ENCODE measurements around the gene SNCG. TPM values are rescaled to one million over a fixed set of nuclear protein-coding genes. Genes with fewer than 3 reads are reported as not detected.
A peak's percentile ranks its signal among the peaks of the same experiment; 100 is the strongest.

SNCG gene
- total RNA-seq, 1 donor from 2014 or later, result 0.85 TPM

GRCh38 chr10:86960003-86960862 lies 1.8 kb downstream of the SNCG start:
- no peak for DNase-seq (ENCODE audit: low read depth)

GRCh38 chr10:86960863-86961434 lies 2.5 kb downstream of the SNCG start:
- DNase-seq (ENCODE audit: low read depth), result no peak

- no peak for DNase-seq (ENCODE audit: low read depth)
Observed at GRCh38 chr10:86961481-86962091, 3.2 kb downstream of the SNCG start.

GRCh38 chr10:86962136-86962980 lies 4.0 kb downstream of the SNCG start:
- no peak for DNase-seq (ENCODE audit: low read depth)

GRCh38 chr10:86962981-86963310 lies 4.5 kb downstream of the SNCG start:
- no peak for DNase-seq (ENCODE audit: low read depth)

GRCh38 chr10:86963341-86963919 lies 5.0 kb downstream of the SNCG start:
- no peak for DNase-seq (ENCODE audit: low read depth)

GRCh38 chr10:86964061-86964846 lies 5.9 kb downstream of the SNCG start:
- DNase-seq (ENCODE audit: low read depth), result no peak

- DNase-seq (ENCODE audit: low read depth), result no peak
Observed at GRCh38 chr10:86964847-86965190, 6.4 kb downstream of the SNCG start.

GRCh38 chr10:86965986-86966654 lies 7.7 kb downstream of the SNCG start:
- no peak for DNase-seq (ENCODE audit: low read depth)

- no peak for DNase-seq (ENCODE audit: low read depth)
Observed at GRCh38 chr10:86967481-86967941, 9.1 kb downstream of the SNCG start.

GRCh38 chr10:86968271-86968993 lies 10.0 kb downstream of the SNCG start, which contains the start of gene ADIRF:
Gene ADIRF (plus strand): TSS chr10:86968482. CDS start chr10:86968545, 63 bp downstream.
- no peak for DNase-seq (ENCODE audit: low read depth)

GRCh38 chr10:86968994-86969355 lies 10.6 kb downstream of the SNCG start:
- DNase-seq (ENCODE audit: low read depth), result no peak

GRCh38 chr10:86969421-86970041 lies 11.1 kb downstream of the SNCG start:
- DNase-seq (ENCODE audit: low read depth), result no peak

GRCh38 chr10:86970162-86970981 lies 12.0 kb downstream of the SNCG start:
- no peak for DNase-seq (ENCODE audit: low read depth)

- DNase-seq (ENCODE audit: low read depth), result no peak
Observed at GRCh38 chr10:86970982-86971231, 12.5 kb downstream of the SNCG start.

GRCh38 chr10:86971232-86971991 lies 13.0 kb downstream of the SNCG start:
- DNase-seq (ENCODE audit: low read depth), result peak; percentile 59

- DNase-seq (ENCODE audit: low read depth), result no peak
Observed at GRCh38 chr10:86972613-86973380, 14.4 kb downstream of the SNCG start.

Data from renal cortical epithelial cell (primary cell).